PC-3 (cell line): ENCODE results near the gene CLCC1. TPM values are rescaled to one million over a fixed set of nuclear protein-coding genes. Genes with fewer than 3 reads are reported as not detected.

Experiments used
- ATAC-seq: fragments of 200-7000 bp; cut with Tn5 transposase; 2 replicates; pipeline ENCODE4 v1.9.1; 2020; ENCODE audit warnings: mild to moderate bottlenecking, moderate library complexity
- BruUV-seq: library from RNA; stranded (reverse); fragments of 400-500 nt; replicated peaks from 2 replicates; lab custom pipeline; 2021; lab: Mats Ljungman, UMichigan
- CTCF ChIA-PET: fragments of 300-600 bp; sonication (Branson Sonifier 250); formaldehyde crosslinking; loops from one replicate; lab custom pipeline; 2022; ENCODE audit warnings: antibody characterized with exemption; lab: Charles Lee
- POLR2A ChIA-PET: fragments of 300-600 bp; sonication (Branson Sonifier 250); formaldehyde crosslinking; loops from one replicate; lab custom pipeline; 2022; ENCODE audit warnings: antibody characterized with exemption; ENCODE audit not compliant: unreplicated experiment; lab: Charles Lee
- DNase-seq: peaks from one replicate; pipeline ENCODE4 v3.0.0-alpha.2; 2015
- H2AFZ ChIP-seq: fragments of 300-600 bp; sonication (generic); 2 replicates; pipeline ENCODE4 v1.6.0; 2016; ENCODE audit warnings: antibody characterized with exemption, low read length
- H3F3A ChIP-seq: fragments of 300-600 bp; sonication (generic); one replicate; pipeline ENCODE4 v1.6.0; 2017; ENCODE audit warnings: antibody characterized with exemption, low read length, control low read depth, mild to moderate bottlenecking; ENCODE audit not compliant: unreplicated experiment
- H3K27ac ChIP-seq: fragments of 300-600 bp; sonication (generic); 2 replicates; pipeline ENCODE4 v1.5.1; 2016; ENCODE audit warnings: mild to moderate bottlenecking, low read length
- H3K27me3 ChIP-seq: fragments of 300-600 bp; sonication (generic); 2 replicates; pipeline ENCODE4 v1.6.1; 2016; ENCODE audit warnings: low read length, mixed read lengths
- H3K36me3 ChIP-seq: fragments of 300-600 bp; sonication (generic); 2 replicates; pipeline ENCODE4 v1.6.1; 2016; ENCODE audit warnings: low read depth, mixed run types, low read length, mixed read lengths
- H3K4me1 ChIP-seq: fragments of 300-600 bp; sonication (generic); 2 replicates; pipeline ENCODE4 v1.5.1; 2016; ENCODE audit warnings: low read length; ENCODE audit not compliant: insufficient read depth
- H3K4me2 ChIP-seq: fragments of 300-600 bp; sonication (generic); 2 replicates; pipeline ENCODE4 v1.6.0; 2016; ENCODE audit warnings: low read length
- H3K4me3 ChIP-seq: fragments of 300-600 bp; sonication (generic); 2 replicates; pipeline ENCODE4 v1.5.1; 2016; ENCODE audit warnings: mild to moderate bottlenecking, low read length, mixed read lengths
- H3K79me2 ChIP-seq: fragments of 300-600 bp; sonication (generic); 2 replicates; pipeline ENCODE4 v1.6.1; 2017; ENCODE audit warnings: low read length, mixed read lengths
- H3K9ac ChIP-seq: fragments of 300-600 bp; sonication (generic); 2 replicates; pipeline ENCODE4 v1.6.0; 2016; ENCODE audit warnings: mild to moderate bottlenecking, low read length
- H3K9me2 ChIP-seq: fragments of 300-600 bp; sonication (generic); replicated peaks from 2 replicates; pipeline ENCODE4 v1.6.1; 2016; ENCODE audit warnings: mixed run types, low read length, mixed read lengths
- H3K9me3 ChIP-seq: fragments of 300-600 bp; sonication (generic); 2 replicates; pipeline ENCODE4 v1.6.1; 2016; ENCODE audit warnings: low read length, mixed read lengths
- H4K20me1 ChIP-seq: fragments of 300-600 bp; sonication (generic); 2 replicates; pipeline ENCODE4 v1.6.1; 2016; ENCODE audit warnings: low read length, mixed read lengths
- EZH2 ChIP-seq: fragments of 300-600 bp; sonication (generic); IDR thresholded peaks from one replicate; pipeline ENCODE4 v1.6.1; 2017; ENCODE audit warnings: antibody characterized with exemption, mild to moderate bottlenecking, low read length; ENCODE audit not compliant: unreplicated experiment
- EZH2phosphoT487 ChIP-seq: fragments of 300-600 bp; sonication (generic); IDR thresholded peaks from 2 replicates; pipeline ENCODE4 v1.6.1; 2018; ENCODE audit warnings: mild to moderate bottlenecking, antibody characterized with exemption, low read length, borderline replicate concordance
- intact Hi-C: fragments of 100-400 bp; cut with micrococcal nuclease; formaldehyde crosslinking; loops from 2 replicates; pipeline ENCODE4 v1.9.0; 2023
- total RNA-seq: library from RNA; depleted of rRNA; stranded (reverse); fragments of >200 nt; gene quantifications from 2 replicates; pipeline ENCODE4 v1.2.3, GENCODE V29; 2014
- TF ChIP-seq, protein P1 (sequence below): fragments of 300-600 bp; sonication (generic); conservative IDR thresholded peaks from 2 replicates; pipeline ENCODE4 v1.5.1; 2017; ENCODE audit warnings: antibody characterized with exemption, low read depth, mild to moderate bottlenecking, low read length

The CLCC1 gene
- total RNA-seq, 1 experiment from 2014 or later = 30.4 TPM

DNA sequence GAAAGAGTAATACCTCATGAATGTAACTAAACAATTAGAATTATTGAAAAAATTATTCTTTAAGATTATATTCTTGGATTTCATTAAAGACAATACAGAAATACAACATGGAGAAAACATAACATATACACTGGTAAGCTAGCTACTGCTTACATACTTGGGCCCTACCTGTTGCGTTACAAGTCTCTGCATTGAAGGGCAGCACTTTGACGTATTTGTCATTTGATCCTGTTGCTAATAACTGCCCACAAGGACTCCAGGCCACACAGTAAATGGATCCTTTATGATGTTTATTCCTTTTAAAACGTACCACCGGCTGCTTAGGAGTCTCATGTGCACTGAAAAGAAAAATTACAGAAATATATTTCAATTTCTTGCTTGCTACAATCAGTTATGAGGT, 19.8 kb upstream of the CLCC1 start:
- no peaks in the 10 kb centered on the region for H3K9me3 ChIP-seq
- POLR2A ChIA-PET = interaction anchor here (1.0 kb wide), 1 partner anchor 22 kb away, joined by 8 read pairs; no protein-coding TSS in a partner anchor
- TF ChIP-seq EZH2phosphoT487 = no peak
- TF ChIP-seq, protein P1, sequence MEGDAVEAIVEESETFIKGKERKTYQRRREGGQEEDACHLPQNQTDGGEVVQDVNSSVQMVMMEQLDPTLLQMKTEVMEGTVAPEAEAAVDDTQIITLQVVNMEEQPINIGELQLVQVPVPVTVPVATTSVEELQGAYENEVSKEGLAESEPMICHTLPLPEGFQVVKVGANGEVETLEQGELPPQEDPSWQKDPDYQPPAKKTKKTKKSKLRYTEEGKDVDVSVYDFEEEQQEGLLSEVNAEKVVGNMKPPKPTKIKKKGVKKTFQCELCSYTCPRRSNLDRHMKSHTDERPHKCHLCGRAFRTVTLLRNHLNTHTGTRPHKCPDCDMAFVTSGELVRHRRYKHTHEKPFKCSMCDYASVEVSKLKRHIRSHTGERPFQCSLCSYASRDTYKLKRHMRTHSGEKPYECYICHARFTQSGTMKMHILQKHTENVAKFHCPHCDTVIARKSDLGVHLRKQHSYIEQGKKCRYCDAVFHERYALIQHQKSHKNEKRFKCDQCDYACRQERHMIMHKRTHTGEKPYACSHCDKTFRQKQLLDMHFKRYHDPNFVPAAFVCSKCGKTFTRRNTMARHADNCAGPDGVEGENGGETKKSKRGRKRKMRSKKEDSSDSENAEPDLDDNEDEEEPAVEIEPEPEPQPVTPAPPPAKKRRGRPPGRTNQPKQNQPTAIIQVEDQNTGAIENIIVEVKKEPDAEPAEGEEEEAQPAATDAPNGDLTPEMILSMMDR = no peak
- no peak for TF ChIP-seq EZH2

DNA sequence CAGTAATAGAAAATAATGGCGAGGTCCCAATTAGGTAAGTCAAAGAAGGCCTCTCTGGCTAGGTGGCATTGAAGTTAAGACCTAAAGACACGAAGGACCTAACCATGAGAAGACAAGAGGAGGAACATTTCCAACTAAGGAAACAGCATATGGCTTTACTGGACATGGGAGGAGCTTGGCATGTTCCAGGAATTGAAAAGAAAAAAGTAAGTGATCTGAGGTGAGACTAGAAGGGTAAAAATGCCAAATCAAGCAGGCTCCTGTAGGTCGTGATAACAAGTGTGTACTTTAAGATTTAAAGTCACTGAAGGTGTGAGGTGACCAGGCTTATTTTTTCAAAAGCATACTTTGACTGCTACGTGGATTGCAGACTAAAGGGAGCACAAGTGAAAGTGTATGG, 13.4 kb upstream of the CLCC1 start:
- no peak for DNase-seq
- CTCF ChIA-PET = no interaction called here
- Histone ChIP-seq H3K4me3 (no peak overlapping the region), H3K27me3 (no peaks in the 10 kb centered on the region), H3K79me2 (no peaks in the 10 kb centered on the region), H3K27ac (no peak overlapping the region), H3K36me3 (no peaks in the 10 kb centered on the region; the same call in 1 of the 2 replicates), H3K4me2 (no peak overlapping the region), H3K4me1 (no peaks in the 10 kb centered on the region), H2AFZ (no peak overlapping the region), H3K9ac (no peak overlapping the region), H3F3A (no peaks in the 10 kb centered on the region), H4K20me1 (no peaks in the 10 kb centered on the region), H3K9me2 (no peaks in the 10 kb centered on the region), H3K9me3 (no peaks in the 10 kb centered on the region)
- TF ChIP-seq EZH2phosphoT487 (no peak), EZH2 (no peak)
- TF ChIP-seq, protein P1 = no peak
- no TSS peak for BruUV-seq
- intact Hi-C loops = no loop called here
- POLR2A ChIA-PET = no interaction called here
- no peak for ATAC-seq

More for the DNA sequence above, 19.8 kb upstream of the CLCC1 start:
- CTCF ChIA-PET = no interaction called here
- Histone ChIP-seq H3K79me2 (no peaks in the 10 kb centered on the region), H3K36me3 (peaks cover 8% of the 10 kb centered on the region), H3K9me2 (no peaks in the 10 kb centered on the region), H3K4me3 (no peak overlapping the region), H3F3A (no peaks in the 10 kb centered on the region), H3K9ac (no peak overlapping the region), H3K27ac (no peak overlapping the region), H3K4me1 (no peaks in the 10 kb centered on the region), H3K27me3 (no peaks in the 10 kb centered on the region), H4K20me1 (no peaks in the 10 kb centered on the region), H3K4me2 (no peak overlapping the region), H2AFZ (no peak overlapping the region)
- ATAC-seq = no peak
- BruUV-seq = no TSS peak
- no peak for DNase-seq
- intact Hi-C loops = no loop called here

- H3K9ac ChIP-seq = no peak overlapping the region
- H3K79me2 ChIP-seq = no peaks in the 10 kb centered on the region
- ATAC-seq = no peak
- TF ChIP-seq EZH2 (no peak), EZH2phosphoT487 (no peak)
- TF ChIP-seq, protein P1 = no peak
- no peaks in the 10 kb centered on the region for H3K9me2 ChIP-seq
- H3F3A ChIP-seq = no peaks in the 10 kb centered on the region
- no peak overlapping the region for H3K4me2 ChIP-seq
- H3K27me3 ChIP-seq = no peaks in the 10 kb centered on the region
- intact Hi-C loops = no loop called here
- H3K4me1 ChIP-seq = no peaks in the 10 kb centered on the region
- H3K9me3 ChIP-seq = no peaks in the 10 kb centered on the region
- BruUV-seq = no TSS peak
- no peak overlapping the region for H2AFZ ChIP-seq
- DNase-seq = no peak
- H4K20me1 ChIP-seq = no peaks in the 10 kb centered on the region
- H3K4me3 ChIP-seq = no peak overlapping the region
- CTCF ChIA-PET = no interaction called here
- H3K27ac ChIP-seq = no peak overlapping the region
- POLR2A ChIA-PET = no interaction called here
- H3K36me3 ChIP-seq = 0 out of 2 replicates have a peak, but pooled peaks cover 6% of the 10 kb centered on the region
Measured at GRCh38 chr1:108972951-108973350, 9.7 kb upstream of the CLCC1 start.
